ENCODE results near the gene KCNK1.

The KCNK1 gene

GRCh38 chr1:233613252-233614172, at the start of gene KCNK1:
Gene KCNK1, plus strand, starts transcription at chr1:233614106. Its CDS starts 66 bp downstream, at chr1:233614172.
- DNase-seq (ENCODE audit: low read depth) = peak; percentile 94
- no peak for TF ChIP-seq CTCF (IDR thresholded peaks at IDR 0.05; ENCODE audit: insufficient read depth, low read depth, low read length, missing control alignments)
- H3K4me3 ChIP-seq (ENCODE audit: low read length) = peak within 1 kb of the TSS; percentile 95

GRCh38 chr1:233565313-233565712, 48.6 kb upstream of the KCNK1 start:
- DNase-seq (ENCODE audit: low read depth) = no peak
- no peak overlapping the region for H3K4me3 ChIP-seq (ENCODE audit: low read length)

GRCh38 chr1:233566886-233567285, 47.0 kb upstream of the KCNK1 start:
- no peak for TF ChIP-seq CTCF (IDR thresholded peaks at IDR 0.05; ENCODE audit: insufficient read depth, low read depth, low read length, missing control alignments)
- DNase-seq (ENCODE audit: low read depth) = no peak
- no peak overlapping the region for H3K4me3 ChIP-seq (ENCODE audit: low read length)

More at GRCh38 chr1:233565313-233565712, 48.6 kb upstream of the KCNK1 start:
- no peak for TF ChIP-seq CTCF (IDR thresholded peaks at IDR 0.05; ENCODE audit: insufficient read depth, low read depth, low read length, missing control alignments)

GRCh38 chr1:233569636-233570035, 44.3 kb upstream of the KCNK1 start:
- peak; percentile 27 for DNase-seq (ENCODE audit: low read depth)
- no peak overlapping the region for H3K4me3 ChIP-seq (ENCODE audit: low read length)
- no peak for TF ChIP-seq CTCF (IDR thresholded peaks at IDR 0.05; ENCODE audit: insufficient read depth, low read depth, low read length, missing control alignments)

GRCh38 chr1:233570216-233570615, 43.7 kb upstream of the KCNK1 start:
- TF ChIP-seq CTCF (IDR thresholded peaks at IDR 0.05; ENCODE audit: insufficient read depth, low read depth, low read length, missing control alignments) = no peak
- no peak for DNase-seq (ENCODE audit: low read depth)
- no peak overlapping the region for H3K4me3 ChIP-seq (ENCODE audit: low read length)

GRCh38 chr1:233570706-233571105, 43.2 kb upstream of the KCNK1 start:
- H3K4me3 ChIP-seq (ENCODE audit: low read length) = no peak overlapping the region
- TF ChIP-seq CTCF (IDR thresholded peaks at IDR 0.05; ENCODE audit: insufficient read depth, low read depth, low read length, missing control alignments) = no peak
- DNase-seq (ENCODE audit: low read depth) = no peak
